ENCODE data around the gene TAF1B.

TAF1B gene

GRCh38 chr2:9982248-9982647, 139.0 kb downstream of the TAF1B start:
- Histone ChIP-seq H3K36me3 (ENCODE audit: control insufficient read depth in 2 of 2, insufficient read depth in 2 of 2, low read length in 2 of 2) (no peaks in the 10 kb centered on the region), H3K27ac (ENCODE audit: low read depth in 2 of 2, low read length in 2 of 2) (no peak overlapping the region), H3K9ac (ENCODE audit: low read depth in 1 of 2, low read length in 2 of 2) (no peak overlapping the region), H3K27me3 (ENCODE audit: control insufficient read depth in 2 of 2, insufficient read depth in 2 of 2, low read length in 2 of 2) (peaks cover 0 to 2% of the 10 kb centered on the region in 2 donors), H3K4me1 (ENCODE audit: control insufficient read depth in 2 of 2, insufficient read depth in 2 of 2, low read length in 2 of 2) (peaks cover 0 to 9% of the 10 kb centered on the region in 2 donors), H3K9me3 (ENCODE audit: control insufficient read depth in 2 of 2, low read length in 2 of 2) (no peaks in the 10 kb centered on the region), H3K4me3 (ENCODE audit: low read length in 2 of 2) (no peak overlapping the region)

GRCh38 chr2:9982891-9983290, 139.6 kb downstream of the TAF1B start:
- no peaks in the 10 kb centered on the region for H3K36me3 ChIP-seq (ENCODE audit: control insufficient read depth in 2 of 2, insufficient read depth in 2 of 2, low read length in 2 of 2)
- peaks cover 0 to 9% of the 10 kb centered on the region in 2 donors for H3K4me1 ChIP-seq (ENCODE audit: control insufficient read depth in 2 of 2, insufficient read depth in 2 of 2, low read length in 2 of 2)
- H3K4me3 ChIP-seq (ENCODE audit: low read length in 2 of 2) = no peak overlapping the region
- H3K9me3 ChIP-seq (ENCODE audit: control insufficient read depth in 2 of 2, low read length in 2 of 2) = no peaks in the 10 kb centered on the region
- no peak overlapping the region for H3K9ac ChIP-seq (ENCODE audit: low read depth in 1 of 2, low read length in 2 of 2)
- no peak overlapping the region for H3K27ac ChIP-seq (ENCODE audit: low read depth in 2 of 2, low read length in 2 of 2)
- peaks cover 0 to 2% of the 10 kb centered on the region in 2 donors for H3K27me3 ChIP-seq (ENCODE audit: control insufficient read depth in 2 of 2, insufficient read depth in 2 of 2, low read length in 2 of 2)

- H3K36me3 ChIP-seq (ENCODE audit: control insufficient read depth in 2 of 2, insufficient read depth in 2 of 2, low read length in 2 of 2) = no peaks in the 10 kb centered on the region
- no peaks in the 10 kb centered on the region for H3K9me3 ChIP-seq (ENCODE audit: control insufficient read depth in 2 of 2, low read length in 2 of 2)
- no peak overlapping the region for H3K27ac ChIP-seq (ENCODE audit: low read depth in 2 of 2, low read length in 2 of 2)
- peaks cover 0 to 9% of the 10 kb centered on the region in 2 donors for H3K4me1 ChIP-seq (ENCODE audit: control insufficient read depth in 2 of 2, insufficient read depth in 2 of 2, low read length in 2 of 2)
- H3K4me3 ChIP-seq (ENCODE audit: low read length in 2 of 2) = no peak overlapping the region
- H3K27me3 ChIP-seq (ENCODE audit: control insufficient read depth in 2 of 2, insufficient read depth in 2 of 2, low read length in 2 of 2) = peaks cover 0 to 2% of the 10 kb centered on the region in 2 donors
- no peak overlapping the region for H3K9ac ChIP-seq (ENCODE audit: low read depth in 1 of 2, low read length in 2 of 2)
These were observed 140.3 kb downstream of the TAF1B start for GRCh38 chr2:9983401-9984216.

Measured in mucosa of rectum (tissue), 2 donors.